Lung microvascular endothelial cell (primary cell): Measurements from ENCODE around the gene GFY. TPM values are rescaled to one million over a fixed set of nuclear protein-coding genes. Genes with fewer than 3 reads are reported as not detected.

Source experiments
- DNase-seq, 2 donors: peaks; one replicate each; pipeline versions ENCODE4 v3.0.0 to v3.0.0-alpha.2; 2010; ENCODE audit warnings: low read depth in 2 of 2
- total RNA-seq: library from RNA; depleted of rRNA; stranded (reverse); fragments of >200 nt; gene quantifications from 2 replicates; pipeline ENCODE4 v1.2.1, GENCODE V29; 2014

Gene GFY
- total RNA-seq, 1 donor from 2014 or later = not detected

- no peak for DNase-seq
These were observed 2.8 kb downstream of the GFY start for GRCh38 chr19:49427855-49428546.

GRCh38 chr19:49428547-49429451 is 3.6 kb downstream of the GFY start:
- no peak for DNase-seq

GRCh38 chr19:49430172-49430677 is 5.0 kb downstream of the GFY start:
- DNase-seq = no peak

GRCh38 chr19:49430678-49431329 is 5.6 kb downstream of the GFY start:
- peak in 1 of 2 donors; percentile 16 for DNase-seq

- no peak for DNase-seq
These were observed 6.2 kb downstream of the GFY start for GRCh38 chr19:49431330-49431749.

GRCh38 chr19:49432141-49433073 is 7.2 kb downstream of the GFY start:
- no peak for DNase-seq

- no peak for DNase-seq
These were observed 8.2 kb downstream of the GFY start for GRCh38 chr19:49433240-49433901.

- DNase-seq = peak in 1 of 2 donors; percentile 13
These were observed 9.9 kb downstream of the GFY start for GRCh38 chr19:49434907-49435583.

- no peak for DNase-seq
These were observed 10.5 kb downstream of the GFY start for GRCh38 chr19:49435670-49436069.

GRCh38 chr19:49436381-49437017 is 11.3 kb downstream of the GFY start:
- DNase-seq = peak; percentile 20 to 34

GRCh38 chr19:49437231-49437630 is 12.0 kb downstream of the GFY start:
- no peak for DNase-seq

- no peak for DNase-seq
These were observed 13.1 kb downstream of the GFY start for GRCh38 chr19:49438261-49438660.

GRCh38 chr19:49439836-49440235 is 14.6 kb downstream of the GFY start:
- no peak for DNase-seq

GRCh38 chr19:49440439-49441209 is 15.4 kb downstream of the GFY start:
- DNase-seq = no peak

- DNase-seq = peak in 1 of 2 donors; percentile 20
These were observed 16.2 kb downstream of the GFY start, which contains the start of gene SLC17A7 for GRCh38 chr19:49441210-49441959. Gene SLC17A7, minus strand, starts transcription at chr19:49441527. Its CDS starts 148 bp downstream, at chr19:49441379.

- DNase-seq = no peak
These were observed 16.8 kb downstream of the GFY start for GRCh38 chr19:49441960-49442350.

- no peak for DNase-seq
These were observed 17.2 kb downstream of the GFY start for GRCh38 chr19:49442354-49442753.
